Bone marrow (tissue), 2 donors: Measurements from ENCODE around the gene PITPNC1.
"Not testable (repeated sequence)": the region's sequence is repeated elsewhere in the genome, so short reads cannot be mapped to it uniquely, and the experiment has no call there.

Experiments
- DNase-seq, 2 donors: peaks; one replicate each; lab custom pipeline; 2025; lab: John Stamatoyannopoulos, UW

Gene PITPNC1

DNA sequence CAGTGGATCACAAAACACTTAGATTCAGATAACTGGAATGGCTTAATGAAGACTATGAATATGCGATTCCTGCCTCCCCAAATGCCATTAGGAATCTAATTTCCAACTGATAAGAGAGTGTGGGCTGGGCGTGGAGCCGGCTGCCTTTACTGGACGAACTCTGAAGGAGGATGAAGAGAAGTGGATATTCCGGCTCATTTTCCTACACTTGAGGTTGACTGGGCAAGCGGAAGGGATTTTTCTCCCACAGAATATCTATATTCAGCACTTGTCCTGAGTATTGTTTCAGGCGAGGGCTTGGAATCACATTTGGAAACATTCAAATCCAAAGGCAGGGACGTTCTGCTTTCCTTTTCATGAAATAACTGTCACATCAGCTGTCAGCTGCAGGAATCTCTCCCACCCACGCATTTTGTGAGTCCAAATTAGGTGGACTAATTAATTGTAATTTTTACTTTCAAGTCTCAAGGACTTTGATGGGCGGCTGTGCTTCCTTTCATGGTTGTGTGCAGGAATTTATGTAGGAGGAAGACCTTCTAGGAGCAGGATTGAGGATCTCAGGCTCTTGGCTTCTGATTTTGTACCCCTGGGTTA lies 138.5 kb downstream of the PITPNC1 start:
- no peak for DNase-seq

DNA sequence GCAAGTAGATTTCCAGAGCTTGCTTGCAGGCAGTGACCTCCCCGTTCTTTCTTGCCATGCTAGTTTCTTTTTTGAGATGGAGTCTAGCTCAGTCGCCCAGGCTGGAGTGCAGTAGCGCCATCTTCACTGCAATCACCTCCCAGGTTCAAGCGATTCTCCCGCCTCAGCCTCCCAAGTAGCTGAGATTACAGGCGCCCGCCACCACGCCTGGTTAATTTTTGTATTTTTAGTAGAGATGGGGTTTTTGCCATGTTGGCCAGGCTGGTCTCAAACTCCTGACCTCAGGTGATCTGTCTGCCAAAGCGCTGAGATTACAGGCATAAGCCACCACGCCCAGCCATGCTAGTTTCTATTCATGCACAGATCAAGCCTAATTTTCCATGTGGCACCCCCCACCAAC lies 139.5 kb downstream of the PITPNC1 start:
- DNase-seq, result not testable (repeated sequence)

DNA sequence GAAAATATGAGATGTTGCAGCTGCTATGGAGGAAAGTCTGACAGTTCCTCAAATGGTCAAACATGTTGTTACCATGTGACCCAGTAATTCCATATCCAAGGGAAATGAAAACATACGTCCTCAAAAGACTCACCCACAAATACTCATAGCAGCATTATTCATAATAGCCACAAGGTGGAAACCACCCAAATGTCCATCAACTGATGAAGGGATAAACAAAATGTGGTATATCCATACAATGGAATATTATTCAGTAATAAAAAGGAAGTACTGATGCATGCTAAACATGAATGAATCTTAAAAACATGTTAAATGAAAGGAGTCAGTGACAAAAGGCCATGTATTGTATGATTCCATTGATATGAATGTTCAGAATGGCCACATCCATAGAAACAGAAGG lies 140.2 kb downstream of the PITPNC1 start:
- no peak for DNase-seq

DNA sequence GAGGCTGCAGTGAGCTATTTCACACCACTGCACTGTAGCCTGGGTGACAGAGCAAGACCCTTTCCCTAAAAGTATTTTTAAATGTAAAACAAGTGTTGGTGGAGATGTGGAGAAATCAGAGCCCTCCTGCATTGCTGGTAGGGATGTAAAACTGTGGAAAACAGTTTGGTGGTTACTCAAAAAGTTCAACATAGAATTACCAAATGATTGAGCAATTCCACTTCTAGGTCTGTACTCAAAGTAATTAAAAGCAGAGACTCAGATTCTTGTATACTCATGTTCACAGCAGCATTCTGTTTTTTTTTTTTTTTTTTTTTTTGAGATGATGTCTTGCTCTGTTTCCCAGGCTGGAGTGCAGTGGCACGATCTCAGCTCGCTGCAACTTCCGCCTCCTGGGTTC lies 141.8 kb downstream of the PITPNC1 start:
- no peak for DNase-seq

DNA sequence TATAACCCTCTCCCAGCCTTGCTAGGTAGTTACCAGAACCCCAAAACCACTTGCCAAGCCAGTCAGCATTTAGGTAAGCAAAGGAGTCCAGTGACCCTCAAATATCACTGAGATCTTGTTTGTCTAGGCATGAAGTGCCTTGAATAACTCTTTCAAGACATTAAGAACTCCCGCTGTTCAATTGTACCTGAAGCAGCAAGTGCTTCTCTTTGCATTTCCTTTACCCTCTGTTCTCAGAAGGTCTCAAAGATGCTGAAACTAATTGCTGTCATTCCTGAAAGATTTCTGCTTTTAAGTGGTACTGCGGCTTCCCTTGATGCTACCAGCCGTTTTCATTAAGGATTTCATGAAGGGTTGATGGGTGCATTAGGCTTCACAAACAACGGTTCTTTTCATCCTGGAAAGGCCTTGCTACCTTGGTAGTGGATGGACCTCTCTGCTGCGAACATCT lies 142.7 kb downstream of the PITPNC1 start:
- no peak for DNase-seq

DNA sequence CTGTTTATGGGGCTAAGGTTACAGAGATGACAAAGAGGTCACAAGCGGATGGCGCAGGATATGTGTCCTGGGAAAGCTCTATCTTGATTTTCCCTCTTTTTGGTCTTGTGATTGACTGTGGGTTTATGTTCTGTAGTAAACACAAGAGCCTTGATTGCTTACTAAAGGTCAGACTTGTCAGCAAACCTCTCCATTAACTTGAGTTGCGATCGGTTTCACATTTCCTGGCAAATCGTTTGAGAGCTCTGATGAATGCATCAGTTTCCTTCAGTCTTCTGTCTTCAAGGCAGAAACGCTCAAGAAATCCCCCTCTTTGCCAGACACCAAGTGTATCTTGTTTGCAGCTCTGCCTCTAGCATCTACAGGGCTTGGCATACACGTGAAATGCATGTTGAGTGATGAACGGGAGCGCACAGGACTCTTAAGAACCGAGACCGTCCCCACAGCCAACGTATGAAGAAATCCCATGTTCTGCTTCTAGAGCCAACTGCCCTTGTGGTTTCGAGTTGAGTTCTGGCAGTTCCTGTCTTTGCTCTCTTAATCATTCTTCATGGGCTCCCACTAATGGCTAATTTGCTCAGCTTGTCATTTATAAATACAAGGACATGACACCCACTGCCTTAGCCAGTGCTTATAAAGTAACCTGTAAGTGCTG lies 143.3 kb downstream of the PITPNC1 start:
- no peak for DNase-seq

DNA sequence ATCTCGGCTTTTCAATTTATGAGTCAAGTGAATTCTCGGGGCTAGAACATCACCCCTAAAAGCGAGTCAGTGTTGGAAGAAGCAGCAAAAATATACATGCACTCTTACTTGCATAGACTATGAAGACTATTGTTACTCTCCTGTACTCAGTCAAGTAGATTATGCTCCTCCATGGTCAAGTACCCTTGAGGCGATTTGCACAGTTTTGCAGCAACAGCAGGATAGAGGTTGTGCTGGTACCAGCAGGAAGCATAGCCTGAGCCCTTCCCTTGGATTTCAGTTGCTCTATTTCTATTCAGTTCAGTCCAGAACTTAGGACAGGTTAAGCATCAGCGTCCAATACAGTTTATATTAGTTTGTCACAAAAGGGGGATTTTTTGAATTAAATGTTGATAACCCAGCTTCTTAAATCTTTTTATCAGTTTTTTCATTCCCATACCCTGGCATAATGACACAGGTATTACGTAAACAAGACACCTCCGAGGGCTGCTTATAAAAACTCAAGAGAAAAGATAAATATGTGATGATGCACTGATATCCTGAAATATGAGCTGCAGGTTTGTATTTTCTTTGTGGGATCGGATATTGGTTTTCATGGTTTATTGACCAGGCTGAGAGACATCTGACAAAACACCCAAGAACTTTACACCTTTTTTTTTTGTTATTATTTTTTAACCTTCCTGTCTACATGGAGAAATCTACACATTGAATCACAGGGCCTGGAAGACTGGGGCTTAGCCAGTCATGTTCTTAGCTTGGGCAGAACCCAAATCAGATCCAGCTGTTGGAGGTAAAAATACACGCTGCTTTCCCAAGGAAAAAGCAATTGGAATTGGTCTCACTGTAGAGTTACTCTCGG lies 144.1 kb downstream of the PITPNC1 start:
- DNase-seq, result no peak

DNA sequence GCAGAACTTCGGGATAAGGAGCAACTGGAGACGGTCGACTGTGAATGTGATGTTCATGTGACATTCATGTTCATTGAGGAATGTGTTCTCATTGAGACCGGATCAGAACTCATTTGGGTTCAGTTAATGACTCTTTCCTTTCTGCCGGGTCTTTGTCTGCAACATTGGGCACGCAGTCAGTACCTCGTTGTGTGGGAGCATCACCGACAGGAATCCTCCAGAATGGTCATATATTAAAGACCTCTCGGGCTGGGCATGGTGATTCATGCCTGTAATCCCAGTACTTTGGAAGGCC lies 144.6 kb downstream of the PITPNC1 start:
- no peak for DNase-seq

DNA sequence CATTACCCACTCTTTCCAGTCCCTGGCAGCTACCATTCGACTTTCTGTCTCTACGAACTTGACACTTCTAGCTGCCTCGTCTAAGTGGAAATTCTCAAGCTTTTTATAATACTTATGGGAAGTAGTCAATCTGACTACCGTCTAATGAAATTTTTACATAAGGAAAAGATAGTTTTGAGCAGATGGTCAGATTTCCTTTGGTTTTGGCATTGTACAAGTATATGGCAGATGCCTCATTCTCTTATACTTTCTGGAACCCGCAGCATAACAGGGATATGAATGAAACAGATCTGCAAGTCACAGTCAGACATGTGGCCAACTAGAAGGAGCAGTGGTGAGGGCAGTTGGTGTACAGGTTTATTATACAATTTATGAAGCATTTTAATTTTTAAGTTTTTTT lies 146.0 kb downstream of the PITPNC1 start:
- no peak for DNase-seq

DNA sequence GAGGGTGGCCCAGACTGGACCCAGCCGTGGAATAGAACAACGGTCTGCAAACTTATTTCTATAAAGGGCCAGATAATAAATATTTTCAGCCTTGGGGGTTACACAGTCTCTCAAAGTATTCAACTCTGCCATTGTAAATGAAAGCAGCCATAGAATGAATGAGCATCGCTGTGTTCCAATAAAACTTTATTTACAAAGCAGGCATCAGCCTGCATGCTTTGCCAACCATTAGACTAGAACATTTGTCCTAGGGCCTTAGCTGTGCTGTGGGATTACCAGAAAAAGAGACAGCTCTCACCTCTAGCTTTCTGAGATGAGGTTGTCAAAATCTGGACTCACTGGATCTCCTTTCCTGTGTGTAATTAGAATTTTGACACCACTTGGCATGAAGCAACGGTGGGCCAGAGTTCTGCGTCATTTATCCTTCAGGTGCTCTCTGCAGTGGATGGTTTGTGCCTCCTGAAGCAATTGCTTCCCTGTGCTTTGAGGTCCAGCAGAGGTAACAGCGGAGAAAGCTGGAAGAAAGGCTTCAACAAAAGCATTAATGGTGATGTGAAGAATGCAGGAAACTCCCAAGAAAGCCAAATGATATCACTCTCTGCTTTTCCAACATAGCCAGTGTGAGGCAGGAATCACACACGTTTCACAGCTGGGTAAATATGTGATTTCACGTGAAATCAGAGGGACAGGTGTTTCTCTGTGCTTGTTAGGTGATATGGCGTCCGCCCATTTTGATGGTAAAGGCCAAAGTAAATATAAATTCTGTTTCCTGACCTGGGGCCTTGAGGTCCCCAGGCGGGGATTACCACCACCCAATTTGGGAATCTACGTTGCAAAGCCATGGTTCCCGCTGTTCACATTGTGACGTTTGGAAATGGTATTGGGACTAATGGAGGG lies 148.4 kb downstream of the PITPNC1 start:
- no peak for DNase-seq

DNA sequence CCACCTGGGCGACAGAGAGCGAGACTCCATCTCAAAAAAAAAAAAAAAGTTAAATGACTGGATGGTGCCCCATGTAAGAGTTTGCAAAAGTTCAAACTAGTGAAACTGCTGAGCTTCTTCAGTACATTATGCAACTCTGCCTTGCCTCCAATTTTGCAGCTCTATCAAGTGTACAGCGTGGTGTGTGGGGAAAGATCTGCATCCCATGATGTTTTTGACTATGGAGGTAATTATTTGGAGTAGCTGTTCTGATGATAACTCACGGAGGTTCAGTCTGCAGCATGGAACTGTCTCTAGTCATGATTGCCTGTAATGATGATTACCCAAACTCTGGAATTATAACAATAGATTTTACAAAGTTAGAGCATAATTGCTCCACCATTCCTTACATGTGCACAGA lies 149.6 kb downstream of the PITPNC1 start:
- DNase-seq, result no peak

DNA sequence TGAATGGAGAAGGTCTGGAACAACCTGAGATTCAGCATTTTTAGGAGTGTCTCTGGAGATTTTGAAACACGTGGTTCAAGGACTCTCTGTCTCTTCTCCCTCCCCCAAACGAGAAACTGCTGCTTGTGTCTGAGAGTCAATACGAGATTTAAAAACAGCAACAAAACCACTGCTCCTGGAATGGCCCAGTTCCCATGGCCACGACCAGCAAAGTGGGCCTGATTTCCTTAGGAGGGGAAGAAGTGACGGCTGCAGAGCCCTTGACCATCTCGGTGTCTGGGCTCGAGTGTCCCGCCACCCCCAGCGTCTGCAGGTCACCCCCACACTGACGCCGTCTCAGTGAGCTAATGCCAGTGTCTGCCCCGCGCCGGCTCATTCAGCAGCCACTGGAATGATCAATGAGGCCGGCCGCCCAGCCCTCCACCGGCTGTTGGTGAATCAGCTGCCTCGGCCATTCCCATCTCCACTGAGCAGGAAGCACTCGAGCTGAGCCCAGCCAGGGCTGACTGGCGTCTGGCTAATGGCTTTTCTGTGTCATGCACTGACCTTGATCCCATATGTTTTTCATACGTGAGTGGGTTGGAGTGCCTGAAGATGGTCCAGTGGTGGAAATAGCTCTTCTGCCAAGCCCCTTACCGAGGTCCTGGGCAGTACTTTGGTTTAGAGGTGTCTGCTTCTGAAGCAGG lies 151.8 kb downstream of the PITPNC1 start:
- DNase-seq, result no peak

DNA sequence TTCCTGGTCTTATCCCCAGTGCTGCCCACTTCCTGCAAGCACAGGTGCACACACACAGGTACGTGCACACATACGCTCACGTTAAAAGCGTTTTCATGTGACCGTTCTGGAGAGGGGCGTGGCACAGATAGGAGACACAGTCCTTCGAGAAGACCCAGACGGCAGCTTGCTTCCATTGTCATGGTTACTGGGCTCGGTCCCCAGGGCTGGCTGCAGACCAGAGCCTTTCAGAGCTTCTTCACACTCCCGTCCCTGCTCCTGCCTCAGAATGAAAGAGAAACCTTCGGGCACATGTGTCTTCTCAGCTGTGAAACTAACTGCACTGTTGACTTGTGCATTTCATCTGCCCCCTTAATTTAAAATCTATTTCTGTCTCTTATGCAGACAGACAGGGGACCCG lies 154.2 kb downstream of the PITPNC1 start:
- DNase-seq, result no peak

DNA sequence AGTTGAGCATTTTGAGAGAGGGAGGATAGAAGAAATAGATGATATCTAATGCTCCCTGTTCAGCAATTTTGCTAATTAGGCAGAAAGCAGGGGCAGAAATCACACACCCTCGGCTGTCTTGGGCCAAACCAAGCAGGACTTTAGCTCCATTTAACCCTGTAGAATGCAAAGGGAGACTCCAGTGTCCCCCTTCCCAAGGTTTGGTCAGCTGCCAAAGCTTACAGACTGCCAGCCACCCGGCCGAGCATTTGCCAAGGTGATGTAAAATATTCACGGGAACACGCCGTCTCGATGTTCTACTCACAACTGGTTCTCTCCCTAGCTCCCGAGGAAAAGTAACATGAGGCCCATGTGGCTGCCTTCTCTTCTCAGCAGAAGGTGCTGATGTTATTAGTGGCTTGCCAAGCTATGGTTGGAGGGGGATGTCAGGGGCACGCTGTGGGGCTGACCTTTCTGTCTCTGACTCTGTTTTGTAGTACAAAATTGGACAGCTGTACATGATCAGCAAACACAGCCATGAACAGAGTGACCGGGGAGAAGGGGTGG lies 155.3 kb downstream of the PITPNC1 start:
- no peak for DNase-seq

DNA sequence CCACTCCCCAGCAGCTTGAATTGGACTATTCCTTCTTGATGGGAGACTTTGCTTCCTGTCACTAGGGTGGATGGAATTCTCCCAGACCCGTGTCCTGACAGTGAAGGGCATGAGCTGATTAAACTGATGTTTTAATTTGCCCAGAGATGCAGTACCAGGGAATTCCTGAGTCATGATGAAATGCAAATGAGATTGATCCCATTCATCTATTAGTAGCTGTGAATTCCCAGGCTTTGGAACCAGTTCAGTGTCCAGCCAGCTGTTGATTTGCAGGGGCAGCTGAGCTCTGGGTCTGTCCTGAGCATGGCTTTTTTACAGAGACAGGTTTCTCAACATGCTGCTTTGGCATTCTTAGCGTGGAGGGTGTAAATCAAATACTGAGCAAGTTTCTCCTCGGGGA lies 157.9 kb downstream of the PITPNC1 start:
- no peak for DNase-seq

DNA sequence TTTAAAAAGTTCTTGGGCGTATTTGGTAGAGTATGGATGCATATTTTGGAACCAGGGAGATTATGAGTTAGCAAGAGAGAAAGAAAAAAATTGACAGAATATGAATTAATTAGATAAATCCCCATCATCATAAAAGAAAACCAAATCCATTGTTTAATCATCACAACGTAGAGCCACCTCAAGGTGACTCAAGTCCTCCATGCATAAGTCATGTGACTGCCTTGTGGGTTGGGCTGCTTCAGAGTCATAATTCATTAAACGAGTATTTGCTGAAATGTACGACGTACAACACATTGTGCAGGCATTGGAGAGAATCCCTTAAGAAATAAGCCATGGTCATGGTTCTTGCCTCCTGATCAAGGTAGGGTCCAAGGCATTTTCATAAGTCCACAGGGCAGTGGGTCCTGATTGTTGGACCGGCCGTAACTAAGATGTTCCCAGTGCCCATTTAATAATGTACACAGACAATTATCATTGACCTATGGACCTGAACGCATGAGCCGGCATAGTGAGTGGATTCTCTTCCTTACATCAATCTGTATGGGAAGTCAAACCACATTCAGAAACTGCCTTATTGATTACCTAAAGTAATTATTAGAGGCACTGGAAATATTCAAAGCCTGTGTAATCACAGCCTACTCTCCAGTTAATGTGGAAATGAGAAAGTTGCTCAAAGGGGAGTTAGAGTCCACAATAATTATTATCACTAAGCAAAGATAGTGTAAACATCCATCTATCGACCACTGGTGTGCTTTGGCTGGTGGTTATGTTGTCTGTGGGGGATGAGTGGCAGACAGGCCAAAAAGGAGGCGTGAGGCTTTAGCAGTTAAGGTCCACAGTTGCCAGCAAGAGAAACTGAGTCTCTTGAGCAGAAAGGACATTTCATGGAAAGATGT lies 165.4 kb downstream of the PITPNC1 start:
- DNase-seq, result no peak

DNA sequence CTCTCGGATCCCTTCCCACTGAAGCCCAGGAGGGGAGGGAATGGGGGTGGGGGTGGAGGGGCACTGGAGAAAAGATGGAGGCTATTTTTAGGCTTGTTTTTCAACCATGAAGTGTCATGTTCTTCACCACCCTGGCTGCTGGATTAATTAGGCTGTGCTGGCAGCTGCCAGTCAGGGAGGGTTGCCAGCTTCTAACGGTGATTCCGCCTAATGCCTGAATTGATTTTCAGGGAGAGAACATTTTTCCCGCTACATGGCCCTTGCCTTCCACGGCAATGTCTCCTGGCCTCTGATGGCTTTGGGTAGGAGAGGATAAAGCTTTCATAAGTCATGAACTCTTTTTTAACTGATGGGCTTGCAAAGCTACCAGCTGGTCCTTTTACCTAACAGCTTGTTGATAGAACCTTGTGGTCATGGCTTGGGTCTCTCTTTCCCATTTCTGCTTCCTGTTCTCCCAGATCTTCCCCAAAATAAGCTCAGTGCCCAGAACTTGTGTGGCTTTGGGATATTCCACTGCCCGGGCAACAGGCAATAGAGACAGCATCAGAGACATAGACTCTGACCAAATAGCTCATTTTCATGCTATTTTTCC lies 167.4 kb downstream of the PITPNC1 start:
- no peak for DNase-seq

DNA sequence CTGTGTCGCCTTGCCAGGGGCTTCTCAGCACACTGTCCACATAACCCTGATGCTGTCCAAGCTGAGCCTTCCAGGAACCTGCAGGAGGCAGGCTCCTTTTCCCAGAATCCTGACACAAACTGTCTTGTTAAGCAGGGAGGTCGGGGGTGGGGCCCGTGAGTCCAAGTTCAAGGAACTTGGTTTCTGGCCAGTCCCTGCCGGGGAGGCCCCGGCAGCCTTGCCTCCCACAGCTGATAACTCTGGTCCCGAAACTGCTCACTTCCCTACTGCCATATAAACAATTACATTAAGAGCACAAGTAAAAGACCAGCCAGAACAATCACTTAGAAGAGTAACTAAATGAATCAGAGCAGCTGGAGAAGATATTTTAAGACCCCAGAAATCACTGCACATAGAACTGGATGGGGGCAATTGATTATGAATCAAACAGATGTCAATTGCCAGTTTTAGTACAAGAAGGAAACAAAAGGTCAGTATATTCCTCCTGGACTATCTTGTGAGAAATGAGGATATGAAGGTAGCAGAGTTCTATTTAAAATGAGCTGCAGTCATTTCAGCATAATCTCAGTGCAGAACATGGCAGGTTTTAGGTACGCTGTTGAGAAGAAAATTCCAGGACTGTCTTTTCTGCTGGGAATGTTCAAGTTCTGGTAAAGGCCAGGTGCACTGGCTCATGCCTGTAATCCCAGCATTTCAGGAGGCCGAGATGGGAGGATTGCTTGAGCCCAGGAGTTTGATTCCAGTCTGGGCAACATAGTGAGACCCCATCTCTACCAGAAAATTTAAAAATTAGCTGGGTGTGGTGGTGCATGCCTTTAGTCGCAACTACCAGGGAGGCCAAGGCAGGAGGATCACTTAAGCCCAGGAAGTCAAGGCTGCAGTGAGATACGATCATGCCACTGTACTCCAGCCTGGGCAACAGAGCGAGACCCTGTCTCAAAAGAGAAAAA lies 169.8 kb downstream of the PITPNC1 start:
- DNase-seq, result no peak

DNA sequence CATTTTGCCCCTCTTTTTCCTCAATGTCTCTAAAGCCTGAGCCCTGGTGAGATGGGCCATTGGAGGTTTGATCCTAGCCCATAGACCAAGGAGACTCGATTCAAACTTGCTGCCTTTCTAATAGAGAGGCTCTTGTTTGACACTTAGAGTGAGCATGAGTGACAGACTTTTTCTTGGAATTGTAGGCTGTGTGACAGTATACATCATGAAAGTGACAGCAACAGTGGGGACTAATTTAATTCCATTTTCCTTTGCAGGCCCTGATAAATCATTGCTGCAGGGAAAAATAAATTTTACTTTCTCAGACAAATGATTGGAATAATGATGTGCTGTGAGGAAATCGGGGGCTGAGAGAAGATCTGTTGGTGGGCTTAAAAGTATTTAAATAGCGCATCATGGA lies 171.6 kb downstream of the PITPNC1 start:
- no peak for DNase-seq
